A673 (cell line): ENCODE measurements around the gene ZNF775. TPM values are rescaled to one million over a fixed set of nuclear protein-coding genes. Genes with fewer than 3 reads are reported as not detected.

Source experiments
- BruUV-seq: library from RNA; stranded (reverse); fragments of 400-500 nt; replicated peaks from 2 replicates; lab custom pipeline; 2021; lab: Mats Ljungman, UMichigan
- CTCF ChIA-PET: fragments of 300-600 bp; sonication (Branson Sonifier 250); formaldehyde crosslinking; loops from one replicate; lab custom pipeline; 2022; ENCODE audit warnings: antibody characterized with exemption; lab: Charles Lee
- POLR2A ChIA-PET: fragments of 300-600 bp; sonication (Branson Sonifier 250); formaldehyde crosslinking; loops from one replicate; lab custom pipeline; 2022; ENCODE audit warnings: antibody characterized with exemption; ENCODE audit not compliant: low non-redundant PET; lab: Charles Lee
- DNase-seq: peaks from one replicate; pipeline ENCODE4 v3.0.0-alpha.2; 2015; ENCODE audit warnings: low spot score
- H3K27ac ChIP-seq: fragments of 200-600 bp; sonication (generic); 2 replicates; pipeline ENCODE4 v1.5.1; 2016; ENCODE audit warnings: mixed run types, low read depth, mild to moderate bottlenecking, mixed read lengths, antibody characterized with exemption, low read length; ENCODE audit not compliant: poor library complexity, severe bottlenecking
- H3K27me3 ChIP-seq: fragments of 200-600 bp; sonication (generic); replicated peaks from 2 replicates; pipeline ENCODE4 v1.6.1; 2017; ENCODE audit warnings: mixed run types, low read depth, mild to moderate bottlenecking, mixed read lengths, antibody characterized with exemption, low read length; ENCODE audit not compliant: insufficient read depth, poor library complexity
- H3K36me3 ChIP-seq: fragments of 200-600 bp; sonication (generic); 2 replicates; pipeline ENCODE4 v1.6.1; 2016; ENCODE audit warnings: mixed run types, mild to moderate bottlenecking, mixed read lengths, antibody characterized with exemption, low read length; ENCODE audit not compliant: insufficient read depth, poor library complexity, severe bottlenecking
- H3K4me1 ChIP-seq: fragments of 200-600 bp; sonication (generic); 2 replicates; pipeline ENCODE4 v1.6.1; 2017; ENCODE audit warnings: mixed run types, mild to moderate bottlenecking, mixed read lengths, antibody characterized with exemption, low read length; ENCODE audit not compliant: insufficient read depth, poor library complexity, severe bottlenecking
- H3K4me3 ChIP-seq: fragments of 200-600 bp; sonication (generic); 2 replicates; pipeline ENCODE4 v1.5.1; 2016; ENCODE audit warnings: low read depth, mixed run types, mild to moderate bottlenecking, mixed read lengths, low read length; ENCODE audit not compliant: poor library complexity, severe bottlenecking
- H3K9me3 ChIP-seq: fragments of 200-600 bp; sonication (generic); 2 replicates; pipeline ENCODE4 v1.6.1; 2016; ENCODE audit warnings: mixed run types, low read depth, mild to moderate bottlenecking, mixed read lengths, antibody characterized with exemption, low read length; ENCODE audit not compliant: poor library complexity, severe bottlenecking
- EZH2 ChIP-seq: fragments of 200-600 bp; sonication (generic); IDR thresholded peaks from 2 replicates; pipeline ENCODE4 v1.6.1; 2017; ENCODE audit warnings: borderline replicate concordance, low read depth, mild to moderate bottlenecking, mixed read lengths, antibody characterized with exemption, low read length; ENCODE audit not compliant: poor library complexity, severe bottlenecking
- intact Hi-C: fragments of 100-400 bp; cut with micrococcal nuclease; formaldehyde crosslinking; loops from one replicate; pipeline ENCODE4 v1.10.0; 2022; ENCODE audit not compliant: unreplicated experiment
- total RNA-seq: library from RNA; stranded (reverse); gene quantifications from 2 replicates; pipeline ENCODE4 v1.2.3, GENCODE V29; 2021
- TF ChIP-seq, protein P1 (sequence below): fragments of 300-800, 200-600 bp; sonication (generic); conservative IDR thresholded peaks from 2 replicates; pipeline ENCODE4 v1.5.1; 2017; ENCODE audit warnings: low read depth, mild to moderate bottlenecking, antibody characterized with exemption, low read length, moderate library complexity, mixed read lengths

The ZNF775 gene
- total RNA-seq, 1 experiment from 2014 or later: 12.1 TPM

DNA sequence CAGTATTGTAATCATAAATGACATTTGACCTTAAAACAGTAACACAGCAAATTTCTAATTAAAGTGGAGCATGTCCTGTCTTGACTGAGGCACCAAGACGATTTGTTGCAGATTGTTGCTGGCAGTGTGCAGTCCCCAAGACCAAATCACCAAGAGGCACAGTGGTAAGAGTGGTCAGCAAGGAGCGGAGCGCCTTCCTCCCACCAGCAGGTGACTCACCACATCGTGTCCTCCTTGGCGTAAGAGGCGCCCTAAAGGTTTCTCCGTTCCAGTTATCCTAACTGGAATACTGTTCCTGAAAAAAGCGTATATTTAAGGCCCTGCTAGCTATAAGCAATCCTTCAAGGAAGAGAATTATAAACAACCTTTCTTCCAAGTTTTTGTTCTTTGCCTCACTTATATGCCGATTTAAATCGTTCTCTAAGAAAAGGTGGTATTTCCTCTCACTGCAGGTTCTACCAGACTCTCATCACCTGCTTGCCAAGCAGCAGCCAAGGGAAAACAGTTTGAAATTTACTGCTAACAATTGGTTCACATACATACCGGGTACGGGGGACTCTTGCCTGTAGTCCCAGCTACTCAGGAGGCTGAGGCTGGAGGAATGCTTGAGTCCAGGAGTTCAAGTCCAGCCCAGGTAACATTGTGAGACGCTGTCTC lies 21.2 kb upstream of the ZNF775 start:
- Histone ChIP-seq H3K27me3 (no peaks in the 10 kb centered on the region), H3K4me1 (peaks cover 30% of the 10 kb centered on the region), H3K27ac (peak overlapping the region; percentile 75), H3K36me3 (no peaks in the 10 kb centered on the region), H3K9me3 (no peaks in the 10 kb centered on the region), H3K4me3 (no peak overlapping the region)
- BruUV-seq: no TSS peak
- CTCF ChIA-PET: no interaction called here
- TF ChIP-seq, protein P1, sequence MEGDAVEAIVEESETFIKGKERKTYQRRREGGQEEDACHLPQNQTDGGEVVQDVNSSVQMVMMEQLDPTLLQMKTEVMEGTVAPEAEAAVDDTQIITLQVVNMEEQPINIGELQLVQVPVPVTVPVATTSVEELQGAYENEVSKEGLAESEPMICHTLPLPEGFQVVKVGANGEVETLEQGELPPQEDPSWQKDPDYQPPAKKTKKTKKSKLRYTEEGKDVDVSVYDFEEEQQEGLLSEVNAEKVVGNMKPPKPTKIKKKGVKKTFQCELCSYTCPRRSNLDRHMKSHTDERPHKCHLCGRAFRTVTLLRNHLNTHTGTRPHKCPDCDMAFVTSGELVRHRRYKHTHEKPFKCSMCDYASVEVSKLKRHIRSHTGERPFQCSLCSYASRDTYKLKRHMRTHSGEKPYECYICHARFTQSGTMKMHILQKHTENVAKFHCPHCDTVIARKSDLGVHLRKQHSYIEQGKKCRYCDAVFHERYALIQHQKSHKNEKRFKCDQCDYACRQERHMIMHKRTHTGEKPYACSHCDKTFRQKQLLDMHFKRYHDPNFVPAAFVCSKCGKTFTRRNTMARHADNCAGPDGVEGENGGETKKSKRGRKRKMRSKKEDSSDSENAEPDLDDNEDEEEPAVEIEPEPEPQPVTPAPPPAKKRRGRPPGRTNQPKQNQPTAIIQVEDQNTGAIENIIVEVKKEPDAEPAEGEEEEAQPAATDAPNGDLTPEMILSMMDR: no peak
- TF ChIP-seq EZH2: no peak
- POLR2A ChIA-PET: interaction anchor here (0.6 kb wide), 1 partner anchor 601 kb away, joined by 4 read pairs; no protein-coding TSS in a partner anchor
- DNase-seq: no peak
- intact Hi-C loops: loop anchor here (5.0 kb wide), 1 partner anchor 64 kb away; no protein-coding TSS in a partner anchor

DNA sequence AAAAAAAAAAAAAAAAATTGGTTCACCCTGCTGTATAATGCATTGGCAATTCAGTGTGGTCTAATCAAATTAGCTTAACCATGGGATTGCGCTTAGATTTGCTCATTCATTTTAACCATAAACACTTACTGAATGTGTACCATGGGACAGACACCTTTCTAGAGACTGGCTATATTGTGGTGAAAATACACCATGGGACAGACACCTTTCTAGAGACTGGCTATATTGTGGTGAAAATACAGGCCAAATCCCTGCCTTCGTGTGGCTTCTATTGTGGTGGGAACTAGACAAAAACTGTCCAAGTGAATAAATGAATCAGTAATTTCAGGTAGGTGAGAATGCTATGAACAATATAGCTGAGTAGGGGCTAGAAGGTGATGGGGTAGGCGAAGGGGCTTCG lies 20.7 kb upstream of the ZNF775 start:
- intact Hi-C loops: loop anchor here (5.0 kb wide), 1 partner anchor 64 kb away; no protein-coding TSS in a partner anchor
- no peaks in the 10 kb centered on the region for H3K9me3 ChIP-seq
- H3K4me1 ChIP-seq: peaks cover 33% of the 10 kb centered on the region
- H3K36me3 ChIP-seq: no peaks in the 10 kb centered on the region
- no peak overlapping the region for H3K4me3 ChIP-seq
- no peaks in the 10 kb centered on the region for H3K27me3 ChIP-seq
- TF ChIP-seq EZH2: no peak
- TF ChIP-seq, protein P1: no peak
- POLR2A ChIA-PET: no interaction called here
- H3K27ac ChIP-seq: no peak overlapping the region
- CTCF ChIA-PET: no interaction called here
- BruUV-seq: no TSS peak
- no peak for DNase-seq

DNA sequence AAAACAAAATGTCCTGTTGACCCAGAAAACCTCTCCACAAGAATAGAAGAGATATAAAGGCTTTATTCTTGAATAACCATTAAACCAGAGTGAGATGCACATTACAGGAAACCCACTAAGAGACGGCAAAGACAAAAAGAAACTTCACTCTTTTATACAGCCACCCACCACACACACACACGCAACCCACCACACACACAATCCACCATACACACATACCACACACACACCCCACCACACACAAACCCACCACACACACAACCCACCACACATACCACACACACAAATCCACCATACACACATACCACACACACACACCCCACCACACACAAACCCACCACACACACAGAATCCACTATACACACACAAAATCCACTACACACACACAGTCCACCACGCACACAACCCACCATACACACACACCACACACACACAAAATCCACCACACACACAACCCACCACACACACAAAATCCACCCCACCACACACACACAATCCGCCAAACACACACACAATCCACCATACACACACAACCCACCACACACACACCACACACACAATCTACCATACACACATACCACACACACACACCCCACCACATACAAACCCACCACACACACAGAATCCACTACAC lies 20.0 kb upstream of the ZNF775 start:
- DNase-seq: no peak
- no peak for TF ChIP-seq EZH2
- TF ChIP-seq, protein P1: no peak
- intact Hi-C loops: loop anchor here (5.0 kb wide), 1 partner anchor 63 kb away; no protein-coding TSS in a partner anchor
- ChIA-PET POLR2A (no interaction called here), CTCF (no interaction called here)
- no peak overlapping the region for H3K27ac ChIP-seq
- no peaks in the 10 kb centered on the region for H3K9me3 ChIP-seq
- H3K36me3 ChIP-seq: no peaks in the 10 kb centered on the region
- H3K27me3 ChIP-seq: no peaks in the 10 kb centered on the region
- no TSS peak for BruUV-seq
- no peak overlapping the region for H3K4me3 ChIP-seq
- peaks cover 39% of the 10 kb centered on the region for H3K4me1 ChIP-seq
